ENCODE data around the gene PICK1. TPM values are rescaled to one million over a fixed set of nuclear protein-coding genes. Genes with fewer than 3 reads are reported as not detected.

The PICK1 gene
- polyA plus RNA-seq, 1 donor (not counting 4 experiments of a cell fraction or from before 2014, with no cell fraction given): 26.8 TPM

- Histone ChIP-seq H4K20me1 (ENCODE audit: control insufficient read depth, extremely low read depth, insufficient read depth, low read length) (no peaks in the 10 kb centered on the region), H3K4me3 (ENCODE audit: control insufficient read depth in 2 of 3, extremely low read depth in 1 of 3, insufficient read depth in 2 of 3, low read depth in 1 of 3, low read length in 3 of 3) (no peak overlapping the region), H3K4me2 (ENCODE audit: control insufficient read depth, extremely low read depth, insufficient read depth, low read depth, low read length) (no peak overlapping the region), H3K27me3 (ENCODE audit: control insufficient read depth, extremely low read depth, insufficient read depth, low read length) (no peaks in the 10 kb centered on the region), H3K9me1 (ENCODE audit: control insufficient read depth, extremely low read depth, insufficient read depth, low read length) (no peaks in the 10 kb centered on the region), H3K4me1 (ENCODE audit: control insufficient read depth, extremely low read depth, insufficient read depth, low read length) (no peaks in the 10 kb centered on the region), H3K79me2 (ENCODE audit: control insufficient read depth, insufficient read depth, low read length) (no peaks in the 10 kb centered on the region), H2AFZ (ENCODE audit: control insufficient read depth, low read length) (no peak overlapping the region), H3K9me3 (ENCODE audit: control insufficient read depth, low read depth, low read length) (no peaks in the 10 kb centered on the region), H3K36me3 (ENCODE audit: control insufficient read depth in 2 of 2, extremely low read depth in 1 of 2, insufficient read depth in 2 of 2, low read length in 2 of 2) (no peaks in the 10 kb centered on the region), H3K9ac (ENCODE audit: control insufficient read depth, extremely low read depth, insufficient read depth, low read length) (no peak overlapping the region), H3K27ac (ENCODE audit: control insufficient read depth, insufficient read depth, low read length) (no peak overlapping the region)
- no peak for DNase-seq (ENCODE audit: low read depth, low spot score)
- FAIRE-seq: no peak
- TF ChIP-seq, protein P1, sequence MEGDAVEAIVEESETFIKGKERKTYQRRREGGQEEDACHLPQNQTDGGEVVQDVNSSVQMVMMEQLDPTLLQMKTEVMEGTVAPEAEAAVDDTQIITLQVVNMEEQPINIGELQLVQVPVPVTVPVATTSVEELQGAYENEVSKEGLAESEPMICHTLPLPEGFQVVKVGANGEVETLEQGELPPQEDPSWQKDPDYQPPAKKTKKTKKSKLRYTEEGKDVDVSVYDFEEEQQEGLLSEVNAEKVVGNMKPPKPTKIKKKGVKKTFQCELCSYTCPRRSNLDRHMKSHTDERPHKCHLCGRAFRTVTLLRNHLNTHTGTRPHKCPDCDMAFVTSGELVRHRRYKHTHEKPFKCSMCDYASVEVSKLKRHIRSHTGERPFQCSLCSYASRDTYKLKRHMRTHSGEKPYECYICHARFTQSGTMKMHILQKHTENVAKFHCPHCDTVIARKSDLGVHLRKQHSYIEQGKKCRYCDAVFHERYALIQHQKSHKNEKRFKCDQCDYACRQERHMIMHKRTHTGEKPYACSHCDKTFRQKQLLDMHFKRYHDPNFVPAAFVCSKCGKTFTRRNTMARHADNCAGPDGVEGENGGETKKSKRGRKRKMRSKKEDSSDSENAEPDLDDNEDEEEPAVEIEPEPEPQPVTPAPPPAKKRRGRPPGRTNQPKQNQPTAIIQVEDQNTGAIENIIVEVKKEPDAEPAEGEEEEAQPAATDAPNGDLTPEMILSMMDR (optimal IDR thresholded peaks at IDR 0.05 in 1 of 3, IDR thresholded peaks at IDR 0.05 in 1 of 3, conservative IDR thresholded peaks at IDR 0.05 in 1 of 3; ENCODE audit: extremely low read depth in 1 of 3, insufficient read depth in 2 of 3, low read length in 3 of 3): peak; percentile 42 to 58 (median 55)
- no peak for TF ChIP-seq EZH2 (IDR thresholded peaks at IDR 0.05; ENCODE audit: low read length)
- dilution Hi-C loops (cut with MboI; ENCODE audit: extremely low pct_ligation_motif_present, low sequenced_read_pairs): no loop called here
Observed at GRCh38 chr22:38104084-38104483, 46.9 kb downstream of the PICK1 start.

GRCh38 chr22:38106814-38107578, 49.8 kb downstream of the PICK1 start:
- Histone ChIP-seq H4K20me1 (ENCODE audit: control insufficient read depth, extremely low read depth, insufficient read depth, low read length) (no peaks in the 10 kb centered on the region), H3K4me3 (ENCODE audit: control insufficient read depth in 2 of 3, extremely low read depth in 1 of 3, insufficient read depth in 2 of 3, low read depth in 1 of 3, low read length in 3 of 3) (no peak overlapping the region), H3K9me1 (ENCODE audit: control insufficient read depth, extremely low read depth, insufficient read depth, low read length) (no peaks in the 10 kb centered on the region), H3K27ac (ENCODE audit: control insufficient read depth, insufficient read depth, low read length) (no peak overlapping the region), H2AFZ (ENCODE audit: control insufficient read depth, low read length) (no peak overlapping the region), H3K36me3 (ENCODE audit: control insufficient read depth in 2 of 2, extremely low read depth in 1 of 2, insufficient read depth in 2 of 2, low read length in 2 of 2) (no peaks in the 10 kb centered on the region), H3K4me1 (ENCODE audit: control insufficient read depth, extremely low read depth, insufficient read depth, low read length) (peaks cover 15% of the 10 kb centered on the region), H3K9ac (ENCODE audit: control insufficient read depth, extremely low read depth, insufficient read depth, low read length) (no peak overlapping the region), H3K4me2 (ENCODE audit: control insufficient read depth, extremely low read depth, insufficient read depth, low read depth, low read length) (no peak overlapping the region), H3K27me3 (ENCODE audit: control insufficient read depth, extremely low read depth, insufficient read depth, low read length) (no peaks in the 10 kb centered on the region), H3K9me3 (ENCODE audit: control insufficient read depth, low read depth, low read length) (no peaks in the 10 kb centered on the region), H3K79me2 (ENCODE audit: control insufficient read depth, insufficient read depth, low read length) (no peaks in the 10 kb centered on the region)
- TF ChIP-seq, protein P1 (optimal IDR thresholded peaks at IDR 0.05 in 1 of 3, IDR thresholded peaks at IDR 0.05 in 1 of 3, conservative IDR thresholded peaks at IDR 0.05 in 1 of 3; ENCODE audit: extremely low read depth in 1 of 3, insufficient read depth in 2 of 3, low read length in 3 of 3): no peak
- no peak for TF ChIP-seq EZH2 (IDR thresholded peaks at IDR 0.05; ENCODE audit: low read length)
- no peak for DNase-seq (ENCODE audit: low read depth, low spot score)
- dilution Hi-C loops (cut with MboI; ENCODE audit: extremely low pct_ligation_motif_present, low sequenced_read_pairs): no loop called here
- no peak for FAIRE-seq

All from keratinocyte (primary cell).